WTC11 (cell line): ENCODE data around the gene DOC2A.

Source experiments
- FOXJ3 ChIP-seq: sonication (generic); formaldehyde crosslinking; IDR thresholded peaks from 2 replicates; pipeline ENCODE4 v1.9.0; 2021; ENCODE audit warnings: missing genetic modification reagents, mild to moderate bottlenecking, borderline replicate concordance
- MAX ChIP-seq: sonication (generic); formaldehyde crosslinking; IDR thresholded peaks from 2 replicates; pipeline ENCODE4 v1.8.0; 2022; ENCODE audit warnings: mild to moderate bottlenecking, missing genetic modification reagents
- RELA ChIP-seq: sonication (generic); formaldehyde crosslinking; IDR thresholded peaks from 2 replicates; pipeline ENCODE4 v1.8.1; 2022; ENCODE audit warnings: missing genetic modification reagents, mild to moderate bottlenecking, borderline replicate concordance
- TP53 ChIP-seq: sonication (generic); formaldehyde crosslinking; IDR thresholded peaks from 2 replicates; pipeline ENCODE4 v1.8.1; 2023; ENCODE audit warnings: mild to moderate bottlenecking, missing genetic modification reagents
- ZBTB21 ChIP-seq: sonication (generic); formaldehyde crosslinking; IDR thresholded peaks from 2 replicates; pipeline ENCODE4 v1.8.1; 2023; ENCODE audit warnings: mild to moderate bottlenecking, missing genetic modification reagents, borderline replicate concordance
- ZNF416 ChIP-seq: fragments of 250-450 bp; sonication (Bioruptor Pico); IDR thresholded peaks from 2 replicates; pipeline ENCODE4 v1.9.0; 2021; ENCODE audit warnings: mild to moderate bottlenecking, inconsistent platforms
- ZNF425 ChIP-seq: fragments of 250-450 bp; sonication (Bioruptor Pico); conservative IDR thresholded peaks from 2 replicates; pipeline ENCODE4 v1.9.0; 2021; ENCODE audit warnings: mild to moderate bottlenecking
- TF ChIP-seq, protein P1 (sequence below): sonication (generic); formaldehyde crosslinking; IDR thresholded peaks from 2 replicates; pipeline ENCODE4 v1.8.0; 2022; ENCODE audit warnings: mild to moderate bottlenecking, missing genetic modification reagents
- TF ChIP-seq, protein P2 (sequence below): fragments of 200-600 bp; IDR thresholded peaks from 2 replicates; pipeline ENCODE4 v1.8.0; 2022; ENCODE audit warnings: antibody characterized with exemption
- TF ChIP-seq, protein P3 (sequence below): sonication (generic); formaldehyde crosslinking; IDR thresholded peaks from 2 replicates; pipeline ENCODE4 v1.8.0; 2023; ENCODE audit warnings: mild to moderate bottlenecking, missing genetic modification reagents

DNA sequence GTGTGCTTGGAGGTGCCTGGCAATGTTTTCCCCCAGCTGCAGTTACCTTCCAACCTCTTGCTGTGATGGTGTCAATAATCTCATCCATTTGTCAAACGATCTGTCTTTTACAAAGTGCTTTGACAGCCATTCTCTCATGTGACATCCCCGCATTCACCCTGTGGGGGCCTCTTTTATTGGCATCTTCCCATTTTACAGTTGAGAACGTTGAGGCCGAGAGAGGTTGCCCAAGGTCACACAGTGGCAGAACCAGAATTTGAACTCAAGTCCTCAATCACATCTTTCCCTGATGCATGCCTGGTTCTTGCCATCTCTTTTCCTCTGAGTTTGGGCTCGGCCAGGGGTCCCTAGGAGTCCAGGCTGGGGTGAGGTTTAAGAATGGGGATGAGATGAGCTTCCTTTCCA is 35.7 kb downstream of the DOC2A start:
- TF ChIP-seq, protein P1, sequence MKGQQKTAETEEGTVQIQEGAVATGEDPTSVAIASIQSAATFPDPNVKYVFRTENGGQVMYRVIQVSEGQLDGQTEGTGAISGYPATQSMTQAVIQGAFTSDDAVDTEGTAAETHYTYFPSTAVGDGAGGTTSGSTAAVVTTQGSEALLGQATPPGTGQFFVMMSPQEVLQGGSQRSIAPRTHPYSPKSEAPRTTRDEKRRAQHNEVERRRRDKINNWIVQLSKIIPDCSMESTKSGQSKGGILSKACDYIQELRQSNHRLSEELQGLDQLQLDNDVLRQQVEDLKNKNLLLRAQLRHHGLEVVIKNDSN (CRISPR knock-in tag): no peak
- TF ChIP-seq, protein P2, sequence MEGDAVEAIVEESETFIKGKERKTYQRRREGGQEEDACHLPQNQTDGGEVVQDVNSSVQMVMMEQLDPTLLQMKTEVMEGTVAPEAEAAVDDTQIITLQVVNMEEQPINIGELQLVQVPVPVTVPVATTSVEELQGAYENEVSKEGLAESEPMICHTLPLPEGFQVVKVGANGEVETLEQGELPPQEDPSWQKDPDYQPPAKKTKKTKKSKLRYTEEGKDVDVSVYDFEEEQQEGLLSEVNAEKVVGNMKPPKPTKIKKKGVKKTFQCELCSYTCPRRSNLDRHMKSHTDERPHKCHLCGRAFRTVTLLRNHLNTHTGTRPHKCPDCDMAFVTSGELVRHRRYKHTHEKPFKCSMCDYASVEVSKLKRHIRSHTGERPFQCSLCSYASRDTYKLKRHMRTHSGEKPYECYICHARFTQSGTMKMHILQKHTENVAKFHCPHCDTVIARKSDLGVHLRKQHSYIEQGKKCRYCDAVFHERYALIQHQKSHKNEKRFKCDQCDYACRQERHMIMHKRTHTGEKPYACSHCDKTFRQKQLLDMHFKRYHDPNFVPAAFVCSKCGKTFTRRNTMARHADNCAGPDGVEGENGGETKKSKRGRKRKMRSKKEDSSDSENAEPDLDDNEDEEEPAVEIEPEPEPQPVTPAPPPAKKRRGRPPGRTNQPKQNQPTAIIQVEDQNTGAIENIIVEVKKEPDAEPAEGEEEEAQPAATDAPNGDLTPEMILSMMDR: no peak
- TF ChIP-seq RELA (CRISPR knock-in tag) (no peak), ZNF425 (CRISPR knock-in tag) (no peak), FOXJ3 (CRISPR knock-in tag) (no peak), ZNF416 (CRISPR knock-in tag) (no peak), TP53 (CRISPR knock-in tag) (no peak), ZBTB21 (CRISPR knock-in tag) (no peak), MAX (CRISPR knock-in tag) (no peak)
- TF ChIP-seq, protein P3, sequence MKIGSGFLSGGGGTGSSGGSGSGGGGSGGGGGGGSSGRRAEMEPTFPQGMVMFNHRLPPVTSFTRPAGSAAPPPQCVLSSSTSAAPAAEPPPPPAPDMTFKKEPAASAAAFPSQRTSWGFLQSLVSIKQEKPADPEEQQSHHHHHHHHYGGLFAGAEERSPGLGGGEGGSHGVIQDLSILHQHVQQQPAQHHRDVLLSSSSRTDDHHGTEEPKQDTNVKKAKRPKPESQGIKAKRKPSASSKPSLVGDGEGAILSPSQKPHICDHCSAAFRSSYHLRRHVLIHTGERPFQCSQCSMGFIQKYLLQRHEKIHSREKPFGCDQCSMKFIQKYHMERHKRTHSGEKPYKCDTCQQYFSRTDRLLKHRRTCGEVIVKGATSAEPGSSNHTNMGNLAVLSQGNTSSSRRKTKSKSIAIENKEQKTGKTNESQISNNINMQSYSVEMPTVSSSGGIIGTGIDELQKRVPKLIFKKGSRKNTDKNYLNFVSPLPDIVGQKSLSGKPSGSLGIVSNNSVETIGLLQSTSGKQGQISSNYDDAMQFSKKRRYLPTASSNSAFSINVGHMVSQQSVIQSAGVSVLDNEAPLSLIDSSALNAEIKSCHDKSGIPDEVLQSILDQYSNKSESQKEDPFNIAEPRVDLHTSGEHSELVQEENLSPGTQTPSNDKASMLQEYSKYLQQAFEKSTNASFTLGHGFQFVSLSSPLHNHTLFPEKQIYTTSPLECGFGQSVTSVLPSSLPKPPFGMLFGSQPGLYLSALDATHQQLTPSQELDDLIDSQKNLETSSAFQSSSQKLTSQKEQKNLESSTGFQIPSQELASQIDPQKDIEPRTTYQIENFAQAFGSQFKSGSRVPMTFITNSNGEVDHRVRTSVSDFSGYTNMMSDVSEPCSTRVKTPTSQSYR: no peak
